Subcutaneous abdominal adipose tissue (tissue), 5 donors: ENCODE data around the gene DNAJB12.
A peak's percentile ranks its signal among the peaks of the same experiment; 100 is the strongest.
"Not testable (repeated sequence)": the region's sequence is repeated elsewhere in the genome, so short reads cannot be mapped to it uniquely, and the experiment has no call there.

Source experiments
- H3K27ac ChIP-seq: one replicate; pipeline ENCODE4 v1.7.0; 2013; ENCODE audit warnings: low read depth, mild to moderate bottlenecking, inconsistent platforms, low read length, moderate library complexity
- H3K27me3 ChIP-seq, 5 donors: one replicate each; pipeline ENCODE4 v1.7.0; 2013; ENCODE audit warnings: low read length in 5 of 5, inconsistent platforms in 1 of 5; ENCODE audit not compliant: control insufficient read depth in 5 of 5, insufficient read depth in 4 of 5
- H3K36me3 ChIP-seq, 5 donors: one replicate each; pipeline ENCODE4 v1.7.0; 2013; ENCODE audit warnings: low read length in 5 of 5; ENCODE audit not compliant: control insufficient read depth in 5 of 5, insufficient read depth in 5 of 5
- H3K4me1 ChIP-seq, 5 donors: one replicate each; pipeline ENCODE4 v1.7.0; 2013; ENCODE audit warnings: low read length in 5 of 5, mild to moderate bottlenecking in 3 of 5, moderate library complexity in 1 of 5; ENCODE audit not compliant: control insufficient read depth in 5 of 5, insufficient read depth in 5 of 5
- H3K4me3 ChIP-seq, 5 donors: one replicate each; pipeline ENCODE4 v1.7.0; 2013; ENCODE audit warnings: low read length in 5 of 5, low read depth in 1 of 5
- H3K9ac ChIP-seq, 5 donors: one replicate each; pipeline ENCODE4 v1.7.0; 2013; ENCODE audit warnings: low read length in 5 of 5, mild to moderate bottlenecking in 4 of 5, moderate library complexity in 3 of 5
- H3K9me3 ChIP-seq, 5 donors: one replicate each; pipeline ENCODE4 v1.7.0; 2013; ENCODE audit warnings: low read length in 5 of 5; ENCODE audit not compliant: control insufficient read depth in 5 of 5
- donor health status: healthy.
- donor health status: healthy.
- donor health status: healthy.
- donor health status: healthy.
- donor health status: healthy.

Gene DNAJB12

DNA sequence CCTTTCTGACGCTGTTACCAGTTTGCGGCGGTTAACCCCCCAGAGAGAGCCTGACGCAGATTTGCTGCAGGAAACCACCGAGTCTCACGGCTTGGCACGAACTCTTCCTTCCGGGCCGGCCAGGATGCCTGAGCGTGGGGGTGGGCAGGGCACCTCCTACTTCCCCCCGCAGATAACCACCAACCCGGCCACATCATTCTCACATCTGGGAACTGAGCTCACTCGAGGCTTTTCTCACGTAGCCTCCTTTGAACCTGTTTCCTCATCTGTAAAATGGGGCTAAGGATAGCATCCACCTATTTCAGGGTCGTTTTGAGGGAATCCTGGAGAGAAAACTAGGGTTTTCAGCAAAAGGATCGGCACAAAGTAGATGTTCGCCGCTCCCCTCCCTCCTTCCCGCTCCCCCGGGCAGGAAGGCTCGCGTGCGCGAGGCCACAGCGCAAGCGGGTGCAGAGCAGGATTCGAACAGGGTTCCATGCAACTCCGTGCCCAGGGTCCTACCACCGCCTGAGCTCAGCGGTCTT, 57.4 kb downstream of the DNAJB12 start:
- peaks cover 8 to 19% (median 13%) of the 10 kb centered on the region in 5 donors for H3K4me1 ChIP-seq
- no peaks in the 10 kb centered on the region for H3K9me3 ChIP-seq
- H3K9ac ChIP-seq: peak overlapping the region; percentile 63 to 88 (median 81)
- H3K27me3 ChIP-seq: peaks cover 0 to 3% (median 0%) of the 10 kb centered on the region in 5 donors
- H3K4me3 ChIP-seq: peak overlapping the region; percentile 66 to 79 (median 75)
- H3K36me3 ChIP-seq: no peaks in the 10 kb centered on the region
- H3K27ac ChIP-seq: peak overlapping the region; percentile 97

DNA sequence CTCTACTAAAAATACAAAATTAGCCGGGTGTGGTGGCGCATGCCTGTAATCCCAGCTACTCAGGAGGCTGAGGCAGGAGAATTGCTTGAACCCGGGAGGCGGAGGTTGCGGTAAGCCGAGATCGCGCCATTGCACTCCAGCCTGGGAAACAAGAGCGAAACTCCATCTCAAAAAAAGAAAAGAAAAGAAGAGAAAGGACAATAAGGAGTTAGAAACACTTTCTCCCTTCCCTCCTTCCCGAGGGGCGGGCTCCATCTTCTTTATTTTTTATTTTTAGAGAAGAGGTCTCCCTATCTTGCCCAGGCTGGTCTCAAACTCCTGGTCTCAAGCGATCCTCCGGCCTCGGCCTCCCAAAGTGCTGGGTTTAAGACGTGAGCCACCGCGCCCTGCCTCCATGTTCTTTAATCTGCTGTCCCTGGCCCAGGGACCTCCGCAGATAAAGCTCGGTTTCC, 57.9 kb downstream of the DNAJB12 start:
- H3K27me3 ChIP-seq, H3K36me3 ChIP-seq, H3K9me3 ChIP-seq: not testable (repeated sequence)
- Histone ChIP-seq H3K4me3 (peak overlapping the region; percentile 66 to 79 (median 75)), H3K4me1 (peaks cover 8 to 19% (median 13%) of the 10 kb centered on the region in 5 donors), H3K9ac (peak overlapping the region in 1 of 5 donors; percentile 20), H3K27ac (peak overlapping the region; percentile 97)

DNA sequence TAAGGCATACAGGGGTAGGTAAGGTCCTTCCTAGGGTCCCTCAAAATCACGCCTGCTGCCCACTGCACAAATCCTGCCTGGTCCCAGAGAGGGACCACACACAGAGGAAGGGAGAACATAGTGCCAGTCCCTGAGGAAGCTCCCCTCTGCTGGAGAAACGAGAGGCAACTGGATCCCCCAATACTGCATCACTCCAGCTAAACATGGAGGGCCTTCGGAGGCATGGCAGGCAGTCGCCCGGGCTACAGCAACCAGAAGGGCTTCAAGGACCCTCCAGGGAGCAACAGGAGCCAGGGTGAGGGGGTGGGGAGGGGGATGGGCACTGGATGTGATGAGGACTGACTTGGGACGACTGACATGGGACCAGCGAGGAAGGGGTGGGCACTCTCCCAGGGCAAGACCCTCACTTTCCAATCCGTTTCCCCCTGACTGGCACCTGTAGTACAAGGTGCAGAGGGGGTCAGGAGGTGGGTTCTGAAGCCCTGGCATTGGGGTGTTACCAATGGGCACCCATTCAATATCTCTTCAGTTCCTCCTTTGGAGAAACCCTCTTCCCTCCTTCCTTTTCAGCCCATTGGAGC, 59.3 kb downstream of the DNAJB12 start:
- peak overlapping the region; percentile 11 for H3K27ac ChIP-seq
- peaks cover 0 to 3% (median 0%) of the 10 kb centered on the region in 5 donors for H3K27me3 ChIP-seq
- peaks cover 8 to 19% (median 13%) of the 10 kb centered on the region in 5 donors for H3K4me1 ChIP-seq
- no peaks in the 10 kb centered on the region for H3K9me3 ChIP-seq
- H3K4me3 ChIP-seq: no peak overlapping the region
- H3K9ac ChIP-seq: no peak overlapping the region
- H3K36me3 ChIP-seq: no peaks in the 10 kb centered on the region

DNA sequence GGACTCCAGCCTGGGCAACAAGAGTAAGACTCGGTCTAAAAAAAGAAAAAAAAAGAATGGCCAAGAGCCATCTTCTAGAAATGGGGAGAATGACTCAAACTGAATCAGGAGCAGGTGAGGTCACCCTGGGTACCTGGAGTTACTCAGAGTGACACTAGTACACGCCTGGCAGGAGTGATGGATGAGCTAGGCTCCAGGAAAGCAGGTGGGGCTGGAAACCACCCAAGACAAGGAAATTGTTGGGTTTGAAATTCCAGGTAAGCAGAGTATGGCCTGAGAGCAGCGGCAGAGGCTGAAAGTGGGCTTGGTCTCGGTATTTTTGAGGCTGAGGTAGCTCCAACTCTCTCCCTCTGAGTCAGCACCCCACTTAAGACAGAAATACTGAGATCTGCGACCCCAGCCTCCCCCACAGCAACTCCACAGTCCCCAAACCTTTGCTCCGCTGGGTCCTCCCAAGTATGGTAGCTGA, 62.5 kb downstream of the DNAJB12 start:
- Histone ChIP-seq H3K9ac (no peak overlapping the region), H3K4me1 (peaks cover under 1 to 9% (median 3%) of the 10 kb centered on the region in 5 donors), H3K27me3 (peaks cover 0 to under 1% (median 0%) of the 10 kb centered on the region in 5 donors), H3K4me3 (no peak overlapping the region), H3K36me3 (no peaks in the 10 kb centered on the region), H3K9me3 (no peaks in the 10 kb centered on the region), H3K27ac (no peak overlapping the region)

DNA sequence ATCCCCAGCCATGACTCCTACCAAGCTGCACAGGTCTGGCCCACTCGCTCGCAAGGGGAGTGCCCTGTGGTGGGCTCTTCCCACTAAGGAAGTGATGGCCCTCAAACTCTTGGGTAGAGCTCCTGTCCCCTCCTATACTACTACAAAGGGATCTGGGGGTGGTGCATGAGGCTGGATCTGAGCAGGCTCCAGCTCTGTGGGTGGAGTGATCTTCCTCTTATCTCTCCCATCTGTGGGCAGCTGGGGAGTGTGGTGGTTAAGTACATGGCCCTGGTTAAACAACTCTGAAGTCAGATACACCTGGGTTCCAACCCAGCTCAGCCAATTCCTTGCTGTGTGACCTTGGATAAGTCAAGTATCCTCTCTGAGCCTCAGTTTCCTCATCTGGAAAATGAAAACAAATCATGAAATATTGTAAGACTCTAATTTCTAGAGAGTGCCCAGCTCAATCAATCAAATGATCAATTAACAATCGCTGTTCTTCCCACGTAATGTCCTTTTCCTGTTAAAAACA, 63.6 kb downstream of the DNAJB12 start:
- Histone ChIP-seq H3K4me1 (peaks cover 0 to 12% (median 10%) of the 10 kb centered on the region in 5 donors), H3K36me3 (no peaks in the 10 kb centered on the region), H3K27ac (no peak overlapping the region), H3K27me3 (no peaks in the 10 kb centered on the region), H3K9me3 (no peaks in the 10 kb centered on the region), H3K4me3 (no peak overlapping the region), H3K9ac (no peak overlapping the region)

DNA sequence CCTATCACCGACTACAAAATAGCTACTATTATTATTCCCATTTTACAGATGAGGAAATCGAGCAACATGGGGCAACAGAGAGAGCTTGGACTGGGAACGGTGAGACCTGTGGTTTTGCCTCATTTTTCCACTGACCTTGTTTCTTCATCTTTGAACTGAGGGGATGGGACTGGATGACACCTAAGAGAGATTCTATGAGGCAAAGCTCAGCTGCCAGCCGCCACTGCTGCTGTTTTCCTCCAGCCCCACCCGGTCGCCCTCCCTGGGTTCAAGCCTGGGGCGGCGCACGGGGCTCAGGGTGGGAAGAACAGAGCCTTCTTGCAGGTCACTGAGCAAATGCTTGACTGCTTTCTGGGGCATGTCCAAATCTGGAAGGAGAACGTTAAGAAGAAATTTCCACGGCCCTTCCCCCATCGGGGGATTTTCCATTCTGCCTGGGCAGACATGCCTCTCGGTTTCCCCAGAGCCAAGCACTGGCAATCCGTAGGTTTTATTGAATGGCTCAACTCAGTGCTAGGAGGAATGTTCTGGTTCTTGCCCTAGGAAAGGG, 68.7 kb downstream of the DNAJB12 start:
- Histone ChIP-seq H3K4me3 (no peak overlapping the region), H3K9me3 (no peaks in the 10 kb centered on the region), H3K27ac (no peak overlapping the region), H3K4me1 (peaks cover 0 to 14% (median 13%) of the 10 kb centered on the region in 5 donors), H3K36me3 (no peaks in the 10 kb centered on the region), H3K27me3 (no peaks in the 10 kb centered on the region), H3K9ac (no peak overlapping the region)

DNA sequence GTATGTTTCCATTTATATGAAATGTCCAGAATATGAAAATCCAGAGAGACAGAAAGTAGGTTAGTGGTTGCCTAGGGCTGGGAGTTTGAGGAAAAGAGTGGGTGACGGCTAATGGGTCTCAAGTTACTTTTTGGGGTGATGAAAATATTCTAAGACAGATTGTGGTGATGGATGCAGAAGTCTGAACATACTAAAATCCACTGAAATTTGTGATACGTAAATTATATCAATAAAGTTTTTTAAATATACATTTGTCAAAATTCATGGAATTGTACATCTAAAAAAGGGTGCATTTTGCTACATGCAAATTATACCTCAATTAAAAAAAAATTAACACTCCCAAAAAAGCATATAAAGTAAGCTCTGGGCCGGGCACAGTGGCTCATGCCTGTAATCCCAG, 71.6 kb downstream of the DNAJB12 start:
- no peaks in the 10 kb centered on the region for H3K27me3 ChIP-seq
- peaks cover 0 to 22% (median 17%) of the 10 kb centered on the region in 5 donors for H3K4me1 ChIP-seq
- H3K27ac ChIP-seq: no peak overlapping the region
- no peaks in the 10 kb centered on the region for H3K9me3 ChIP-seq
- no peak overlapping the region for H3K9ac ChIP-seq
- no peaks in the 10 kb centered on the region for H3K36me3 ChIP-seq
- no peak overlapping the region for H3K4me3 ChIP-seq
